Measurements from ENCODE around the gene CASK.

The CASK gene

GRCh38 chrX:41785685-41786084 lies 137.7 kb downstream of the CASK start:
- no peaks in the 10 kb centered on the region for H3K27me3 Mint-ChIP-seq
- peak overlapping the region in 1 of 2 donors; percentile 60 for H3K27ac Mint-ChIP-seq
- ATAC-seq (replicated peaks) (no peak), DNase-seq (no peak)
- no peaks in the 10 kb centered on the region for H3K9me3 Mint-ChIP-seq
- peaks cover 10 to 22% of the 10 kb centered on the region in 2 donors for H3K4me1 Mint-ChIP-seq (ENCODE audit: low read depth in 2 of 2)
- H3K36me3 Mint-ChIP-seq (ENCODE audit: insufficient read depth), result peaks cover 3% of the 10 kb centered on the region
- no peak overlapping the region for H3K4me3 Mint-ChIP-seq

- Mint-ChIP-seq H3K4me3 (no peak overlapping the region), H3K36me3 (ENCODE audit: insufficient read depth) (no peaks in the 10 kb centered on the region), H3K27me3 (no peaks in the 10 kb centered on the region), H3K27ac (peak overlapping the region in 1 of 2 donors; percentile 35), H3K9me3 (no peaks in the 10 kb centered on the region), H3K4me1 (ENCODE audit: low read depth in 2 of 2) (peaks cover 0 to 8% of the 10 kb centered on the region in 2 donors)
- ATAC-seq (replicated peaks) (peak; percentile 61), DNase-seq (peak in 2 of 3 experiments; percentile 5 to 9)
These were observed 141.9 kb downstream of the CASK start for GRCh38 chrX:41781500-41781899.

GRCh38 chrX:41779941-41780340 lies 143.4 kb downstream of the CASK start:
- no peak overlapping the region for H3K4me3 Mint-ChIP-seq
- peaks cover 0 to 11% of the 10 kb centered on the region in 2 donors for H3K4me1 Mint-ChIP-seq (ENCODE audit: low read depth in 2 of 2)
- no peaks in the 10 kb centered on the region for H3K36me3 Mint-ChIP-seq (ENCODE audit: insufficient read depth)

DNA sequence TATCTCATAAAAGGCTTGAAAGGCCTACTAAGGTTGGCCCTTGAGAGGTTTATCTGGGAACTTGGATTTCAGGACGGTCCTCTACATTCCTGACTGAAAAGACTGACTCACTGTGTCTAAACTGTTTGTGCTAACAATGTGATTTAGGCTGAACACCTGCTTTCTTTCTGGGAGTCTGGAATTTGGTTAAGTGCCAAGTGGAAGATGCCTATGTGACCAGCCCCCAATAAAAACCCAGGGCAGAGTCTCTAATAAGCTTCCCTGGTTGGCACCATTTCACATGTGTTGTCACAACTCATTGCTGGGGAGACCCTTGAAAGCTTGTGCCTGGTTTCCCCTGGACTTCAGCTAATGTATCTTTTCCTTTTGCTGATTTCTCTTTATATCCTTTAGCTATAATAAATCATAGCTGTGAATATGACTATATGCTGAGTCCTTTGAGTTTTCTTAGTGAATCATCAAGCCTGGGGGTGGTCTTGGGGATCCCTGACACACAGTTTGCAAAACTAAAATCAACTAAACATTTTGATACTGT lies 144.3 kb downstream of the CASK start:
- Mint-ChIP-seq H3K36me3 (ENCODE audit: insufficient read depth) (no peaks in the 10 kb centered on the region), H3K4me1 (ENCODE audit: low read depth in 2 of 2) (peaks cover 0 to 11% of the 10 kb centered on the region in 2 donors), H3K9me3 (no peaks in the 10 kb centered on the region), H3K27ac (no peak overlapping the region), H3K27me3 (no peaks in the 10 kb centered on the region), H3K4me3 (no peak overlapping the region)
- ATAC-seq (replicated peaks) (no peak), DNase-seq (no peak)

More at GRCh38 chrX:41779941-41780340, 143.4 kb downstream of the CASK start:
- Mint-ChIP-seq H3K27me3 (no peaks in the 10 kb centered on the region), H3K27ac (peak overlapping the region in 1 of 2 donors; percentile 65), H3K9me3 (no peaks in the 10 kb centered on the region)
- DNase-seq (no peak), ATAC-seq (replicated peaks) (no peak)

GRCh38 chrX:41761702-41762101 lies 161.7 kb downstream of the CASK start:
- H3K4me1 Mint-ChIP-seq (ENCODE audit: low read depth in 2 of 2), result peaks cover 2 to 33% of the 10 kb centered on the region in 2 donors
- DNase-seq, result no peak
- no peaks in the 10 kb centered on the region for H3K27me3 Mint-ChIP-seq
- H3K27ac Mint-ChIP-seq, result no peak overlapping the region
- ATAC-seq (replicated peaks), result no peak
- H3K4me3 Mint-ChIP-seq, result no peak overlapping the region
- H3K9me3 Mint-ChIP-seq, result no peaks in the 10 kb centered on the region
- peaks cover 3% of the 10 kb centered on the region for H3K36me3 Mint-ChIP-seq (ENCODE audit: insufficient read depth)

DNA sequence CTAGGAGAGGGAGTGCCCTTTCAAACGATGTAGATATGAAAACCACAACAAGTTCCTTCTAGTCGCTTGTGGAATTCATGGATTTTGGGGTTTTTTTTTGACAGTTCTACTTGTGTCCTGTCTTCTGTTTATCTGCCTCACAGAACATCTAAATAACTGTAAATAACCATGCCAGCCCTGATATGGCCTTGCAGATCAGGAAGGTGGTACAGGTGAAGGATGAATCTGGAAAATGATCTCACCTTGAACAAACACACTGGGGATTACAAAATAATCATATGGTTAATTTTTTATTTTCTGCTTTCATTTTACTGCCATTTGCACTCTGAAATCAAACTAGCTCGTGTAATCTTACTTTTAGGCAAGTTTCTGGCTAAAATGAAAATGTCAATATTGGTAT lies 162.2 kb downstream of the CASK start:
- Mint-ChIP-seq H3K9me3 (no peaks in the 10 kb centered on the region), H3K4me1 (ENCODE audit: low read depth in 2 of 2) (peaks cover 2 to 35% of the 10 kb centered on the region in 2 donors), H3K27me3 (no peaks in the 10 kb centered on the region), H3K27ac (no peak overlapping the region), H3K4me3 (no peak overlapping the region), H3K36me3 (ENCODE audit: insufficient read depth) (peaks cover 3% of the 10 kb centered on the region)
- ATAC-seq (replicated peaks), result no peak
- DNase-seq, result no peak

DNA sequence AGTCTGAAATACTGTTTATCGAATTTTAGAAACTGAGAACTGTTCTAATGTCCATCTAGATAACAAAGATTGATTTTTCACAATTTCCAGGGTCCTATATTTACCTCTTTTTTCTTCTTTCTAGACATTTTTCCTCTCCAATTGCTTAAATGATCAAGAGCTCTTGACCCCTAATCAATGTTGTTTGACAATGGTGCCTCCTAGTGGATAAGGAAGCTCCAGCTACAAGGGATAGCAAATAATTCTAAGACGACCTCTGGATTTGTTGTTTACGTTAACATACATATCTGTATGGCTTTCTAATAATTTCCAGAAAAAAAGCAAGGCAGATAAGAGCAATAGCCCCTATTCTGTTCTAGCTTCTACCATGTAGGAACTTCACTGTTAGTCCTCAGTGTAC lies 163.5 kb downstream of the CASK start:
- Mint-ChIP-seq H3K27me3 (no peaks in the 10 kb centered on the region), H3K36me3 (ENCODE audit: insufficient read depth) (peaks cover 3% of the 10 kb centered on the region), H3K4me1 (ENCODE audit: low read depth in 2 of 2) (peaks cover 2 to 39% of the 10 kb centered on the region in 2 donors), H3K9me3 (no peaks in the 10 kb centered on the region), H3K4me3 (no peak overlapping the region), H3K27ac (peak overlapping the region in 1 of 2 donors; percentile 38)
- DNase-seq, result peak in 1 of 3 experiments; percentile 2
- ATAC-seq (replicated peaks), result no peak

DNA sequence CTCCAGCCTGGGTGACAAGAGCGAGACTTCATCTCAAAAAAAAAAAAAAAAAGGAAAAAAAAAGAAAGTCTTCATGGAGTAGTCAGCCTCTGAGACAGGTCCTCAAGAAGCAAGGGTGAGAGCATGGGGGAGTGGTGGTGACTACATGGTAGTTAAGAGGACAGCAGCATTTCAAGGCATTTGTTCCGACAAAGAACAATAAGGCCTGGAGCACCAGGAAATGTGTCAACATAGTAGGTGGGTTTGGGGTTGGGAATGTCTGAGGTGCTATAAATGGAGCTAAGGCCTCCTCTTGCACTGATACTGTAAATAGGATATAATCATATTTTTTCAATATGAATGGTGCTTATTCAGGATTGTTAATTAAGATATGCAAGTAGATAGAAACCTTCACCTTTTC lies 165.0 kb downstream of the CASK start:
- H3K27ac Mint-ChIP-seq, result no peak overlapping the region
- peaks cover 3% of the 10 kb centered on the region for H3K36me3 Mint-ChIP-seq (ENCODE audit: insufficient read depth)
- H3K27me3 Mint-ChIP-seq, result no peaks in the 10 kb centered on the region
- ATAC-seq (replicated peaks) (no peak), DNase-seq (no peak)
- H3K4me3 Mint-ChIP-seq, result no peak overlapping the region
- peaks cover 2 to 26% of the 10 kb centered on the region in 2 donors for H3K4me1 Mint-ChIP-seq (ENCODE audit: low read depth in 2 of 2)
- no peaks in the 10 kb centered on the region for H3K9me3 Mint-ChIP-seq

GRCh38 chrX:41750716-41751115 lies 172.6 kb downstream of the CASK start:
- Mint-ChIP-seq H3K4me3 (no peak overlapping the region), H3K36me3 (ENCODE audit: insufficient read depth) (peaks cover 3% of the 10 kb centered on the region), H3K27ac (no peak overlapping the region), H3K4me1 (ENCODE audit: low read depth in 2 of 2) (no peaks in the 10 kb centered on the region), H3K27me3 (no peaks in the 10 kb centered on the region), H3K9me3 (no peaks in the 10 kb centered on the region)
- no peak for ATAC-seq (replicated peaks)
- no peak for DNase-seq

GRCh38 chrX:41739871-41740270 lies 183.5 kb downstream of the CASK start:
- no peak for DNase-seq
- H3K27me3 Mint-ChIP-seq, result no peaks in the 10 kb centered on the region
- peak overlapping the region in 1 of 2 donors; percentile 41 for H3K27ac Mint-ChIP-seq
- no peak overlapping the region for H3K4me3 Mint-ChIP-seq
- H3K36me3 Mint-ChIP-seq (ENCODE audit: insufficient read depth), result peaks cover 12% of the 10 kb centered on the region
- ATAC-seq (replicated peaks), result no peak
- no peaks in the 10 kb centered on the region for H3K9me3 Mint-ChIP-seq
- peaks cover 8 to 22% of the 10 kb centered on the region in 2 donors for H3K4me1 Mint-ChIP-seq (ENCODE audit: low read depth in 2 of 2)

GRCh38 chrX:41737065-41737464 lies 186.3 kb downstream of the CASK start:
- Mint-ChIP-seq H3K27ac (peak overlapping the region; percentile 11 to 33), H3K36me3 (ENCODE audit: insufficient read depth) (peaks cover 4% of the 10 kb centered on the region), H3K4me3 (no peak overlapping the region), H3K9me3 (no peaks in the 10 kb centered on the region), H3K27me3 (no peaks in the 10 kb centered on the region), H3K4me1 (ENCODE audit: low read depth in 2 of 2) (peaks cover 13 to 26% of the 10 kb centered on the region in 2 donors)
- ATAC-seq (replicated peaks), result peak; percentile 74
- DNase-seq, result peak; percentile 1 to 18 (median 11)

DNA sequence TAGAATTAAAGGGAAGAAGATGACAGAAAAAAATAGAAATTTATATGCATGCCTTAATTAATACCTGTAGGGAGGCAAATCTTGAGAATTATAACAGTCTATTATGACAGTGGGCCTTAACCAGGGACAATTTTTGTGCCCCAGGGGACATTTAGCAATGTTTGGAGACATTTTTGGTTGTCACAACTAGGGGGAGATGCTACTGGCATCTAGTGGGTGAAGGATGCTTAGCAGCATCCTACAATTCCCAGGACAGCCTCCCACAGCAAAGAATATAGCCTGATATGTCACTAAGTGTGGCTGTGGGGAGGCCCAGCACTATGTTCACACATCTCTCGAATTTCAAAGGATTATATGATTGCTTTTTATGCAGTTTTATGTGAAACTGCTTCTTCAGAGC lies 188.8 kb downstream of the CASK start:
- Mint-ChIP-seq H3K27me3 (no peaks in the 10 kb centered on the region), H3K4me1 (ENCODE audit: low read depth in 2 of 2) (peaks cover 13 to 24% of the 10 kb centered on the region in 2 donors), H3K27ac (peak overlapping the region; percentile 38 to 85), H3K36me3 (ENCODE audit: insufficient read depth) (peaks cover 2% of the 10 kb centered on the region), H3K9me3 (no peaks in the 10 kb centered on the region), H3K4me3 (peak overlapping the region in 1 of 2 donors; percentile 28)
- ATAC-seq (replicated peaks) (peak; percentile 47), DNase-seq (no peak)

GRCh38 chrX:41733939-41734338 lies 189.4 kb downstream of the CASK start:
- H3K36me3 Mint-ChIP-seq (ENCODE audit: insufficient read depth), result peaks cover 2% of the 10 kb centered on the region
- DNase-seq (no peak), ATAC-seq (replicated peaks) (peak; percentile 73)
- peaks cover 13 to 24% of the 10 kb centered on the region in 2 donors for H3K4me1 Mint-ChIP-seq (ENCODE audit: low read depth in 2 of 2)
- peak overlapping the region in 1 of 2 donors; percentile 28 for H3K4me3 Mint-ChIP-seq
- peak overlapping the region; percentile 38 to 85 for H3K27ac Mint-ChIP-seq
- no peaks in the 10 kb centered on the region for H3K27me3 Mint-ChIP-seq
- H3K9me3 Mint-ChIP-seq, result no peaks in the 10 kb centered on the region

GRCh38 chrX:41732260-41732659 lies 191.1 kb downstream of the CASK start:
- DNase-seq, result no peak
- Mint-ChIP-seq H3K27me3 (no peaks in the 10 kb centered on the region), H3K9me3 (no peaks in the 10 kb centered on the region), H3K4me1 (ENCODE audit: low read depth in 2 of 2) (peaks cover 12 to 24% of the 10 kb centered on the region in 2 donors), H3K4me3 (no peak overlapping the region), H3K36me3 (ENCODE audit: insufficient read depth) (peaks cover 2% of the 10 kb centered on the region), H3K27ac (peak overlapping the region in 1 of 2 donors; percentile 67)
- ATAC-seq (replicated peaks), result no peak

Data from effector memory CD8-positive, alpha-beta T cell (primary cell).